Upper lobe of left lung (tissue), 4 donors: Measurements from ENCODE around the gene DLGAP1.

ENCODE experiments used
- POLR2A ChIP-seq, 4 donors: fragments of 450-650 bp; IDR thresholded peaks; one replicate each; pipeline ENCODE4 v1.5.1; 2016 to 2017; ENCODE audit warnings: antibody characterized with exemption in 4 of 4, mild to moderate bottlenecking in 2 of 4
- POLR2AphosphoS5 ChIP-seq, 2 donors: sonication (generic); formaldehyde crosslinking; IDR thresholded peaks; one replicate each; pipeline ENCODE4 v1.5.1; 2017; ENCODE audit warnings: antibody characterized with exemption in 2 of 2
- TF ChIP-seq, protein P1 (sequence below), 6 experiments: fragments of 450-650 bp in 4 of 6; fragments of 200-600 bp in 2 of 6; sonication (generic) in 2 of 6; IDR thresholded peaks; one replicate each; pipeline ENCODE4 v1.5.1; 2016 to 2019; ENCODE audit warnings: antibody characterized with exemption in 6 of 6

DNA sequence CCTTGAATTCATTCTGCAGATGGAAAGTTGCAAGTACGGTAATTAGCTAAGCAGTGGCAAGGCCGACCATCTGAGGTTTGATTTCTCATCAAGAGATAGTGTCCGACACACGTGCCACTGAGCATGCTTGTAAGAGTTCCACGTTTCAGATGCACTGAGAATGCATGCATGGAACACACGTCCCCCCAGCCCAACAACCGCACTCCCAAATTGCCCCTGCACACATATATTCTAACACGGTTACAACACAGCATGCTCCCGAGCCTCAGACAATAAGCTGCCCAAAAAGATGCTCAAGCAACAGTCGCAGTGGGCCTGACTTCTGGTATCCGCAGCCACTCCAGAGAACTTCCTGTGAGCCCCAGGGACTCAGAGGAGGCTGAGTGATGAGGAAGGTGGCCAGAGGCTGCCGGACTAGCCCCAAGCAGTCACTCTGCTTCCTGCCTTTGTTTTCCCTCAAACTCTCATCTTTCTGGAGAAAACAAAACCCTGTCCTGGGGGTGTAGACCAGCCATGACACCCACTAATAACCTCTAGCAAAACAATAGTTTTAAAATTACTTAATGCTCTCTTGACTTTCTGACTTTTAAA, 801.2 kb downstream of the DLGAP1 start:
- TF ChIP-seq, protein P1, sequence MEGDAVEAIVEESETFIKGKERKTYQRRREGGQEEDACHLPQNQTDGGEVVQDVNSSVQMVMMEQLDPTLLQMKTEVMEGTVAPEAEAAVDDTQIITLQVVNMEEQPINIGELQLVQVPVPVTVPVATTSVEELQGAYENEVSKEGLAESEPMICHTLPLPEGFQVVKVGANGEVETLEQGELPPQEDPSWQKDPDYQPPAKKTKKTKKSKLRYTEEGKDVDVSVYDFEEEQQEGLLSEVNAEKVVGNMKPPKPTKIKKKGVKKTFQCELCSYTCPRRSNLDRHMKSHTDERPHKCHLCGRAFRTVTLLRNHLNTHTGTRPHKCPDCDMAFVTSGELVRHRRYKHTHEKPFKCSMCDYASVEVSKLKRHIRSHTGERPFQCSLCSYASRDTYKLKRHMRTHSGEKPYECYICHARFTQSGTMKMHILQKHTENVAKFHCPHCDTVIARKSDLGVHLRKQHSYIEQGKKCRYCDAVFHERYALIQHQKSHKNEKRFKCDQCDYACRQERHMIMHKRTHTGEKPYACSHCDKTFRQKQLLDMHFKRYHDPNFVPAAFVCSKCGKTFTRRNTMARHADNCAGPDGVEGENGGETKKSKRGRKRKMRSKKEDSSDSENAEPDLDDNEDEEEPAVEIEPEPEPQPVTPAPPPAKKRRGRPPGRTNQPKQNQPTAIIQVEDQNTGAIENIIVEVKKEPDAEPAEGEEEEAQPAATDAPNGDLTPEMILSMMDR (IDR thresholded peaks at IDR 0.05) = no peak
- TF ChIP-seq POLR2A (IDR thresholded peaks at IDR 0.05) = no peak
- TF ChIP-seq POLR2AphosphoS5 (IDR thresholded peaks at IDR 0.05) = no peak
